AG10803 (cell line): ENCODE measurements around the gene SLC25A36.

Experiments used
- DNase-seq: peaks from one replicate; pipeline ENCODE4 v3.0.0; 2010; ENCODE audit warnings: low read depth
- H3K4me3 ChIP-seq: 2 replicates; pipeline ENCODE4 v1.5.1; 2011; ENCODE audit warnings: mild to moderate bottlenecking, low read length, control low read depth
- CTCF ChIP-seq: conservative IDR thresholded peaks from 2 replicates; pipeline ENCODE4 v1.5.1; 2011; ENCODE audit warnings: mild to moderate bottlenecking, low read length, control low read depth, inconsistent platforms

Gene SLC25A36

GRCh38 chr3:140916603-140917002 lies 25.0 kb upstream of the SLC25A36 start:
- no peak overlapping the region for H3K4me3 ChIP-seq
- no peak for DNase-seq
- no peak for TF ChIP-seq CTCF

- no peak for DNase-seq
- no peak for TF ChIP-seq CTCF
- H3K4me3 ChIP-seq = no peak overlapping the region
These were observed 23.9 kb upstream of the SLC25A36 start for GRCh38 chr3:140917772-140918171.

- no peak for DNase-seq
- no peak overlapping the region for H3K4me3 ChIP-seq
- no peak for TF ChIP-seq CTCF
These were observed 21.6 kb upstream of the SLC25A36 start for GRCh38 chr3:140920029-140920428.

- DNase-seq = peak; percentile 30
- H3K4me3 ChIP-seq = no peak overlapping the region
These were observed 19.0 kb upstream of the SLC25A36 start for GRCh38 chr3:140922634-140923033.

DNA sequence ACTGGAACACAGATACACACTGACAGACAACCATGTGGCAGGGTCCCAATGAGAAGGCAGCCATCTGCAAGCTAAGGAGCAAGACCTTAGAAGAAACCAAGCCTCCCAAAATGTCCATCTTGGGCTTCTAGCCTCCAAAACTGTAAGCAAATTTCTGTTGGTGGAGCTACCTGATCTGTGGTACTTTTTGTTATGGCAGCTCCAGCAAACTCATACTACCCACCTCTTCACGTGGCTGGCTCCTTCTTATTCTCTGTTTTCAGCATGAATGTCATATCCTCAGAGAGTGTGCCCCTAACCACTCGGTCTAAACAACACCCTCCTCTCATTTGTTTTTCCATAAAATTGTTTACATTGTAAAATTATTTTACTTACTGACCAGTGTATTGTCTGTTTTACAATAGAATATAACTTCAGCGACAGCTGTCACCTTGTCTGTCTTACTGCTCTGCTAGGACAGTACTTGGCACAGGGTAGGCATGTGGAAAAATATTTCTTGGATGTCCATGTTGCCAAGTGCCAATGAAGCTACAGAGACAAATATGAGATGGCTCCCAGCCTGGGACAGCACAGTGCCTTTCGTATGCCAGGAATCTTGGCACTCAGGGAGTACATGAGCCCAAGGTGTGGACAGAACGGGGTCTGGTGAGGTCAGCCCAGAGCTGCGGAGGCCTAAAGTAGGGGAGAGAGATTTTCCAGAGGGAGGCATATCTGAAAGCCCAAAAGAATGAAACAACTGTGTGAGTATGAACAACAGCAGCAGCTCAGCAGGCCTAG lies 17.4 kb upstream of the SLC25A36 start:
- H3K4me3 ChIP-seq = no peak overlapping the region
- no peak for DNase-seq
- TF ChIP-seq CTCF = no peak

More at GRCh38 chr3:140922634-140923033, 19.0 kb upstream of the SLC25A36 start:
- TF ChIP-seq CTCF = peak; percentile 61

- no peak for TF ChIP-seq CTCF
- DNase-seq = no peak
- H3K4me3 ChIP-seq = no peak overlapping the region
These were observed 14.2 kb upstream of the SLC25A36 start for GRCh38 chr3:140927279-140928069.
